ENCODE data around the gene COG1.

DNA sequence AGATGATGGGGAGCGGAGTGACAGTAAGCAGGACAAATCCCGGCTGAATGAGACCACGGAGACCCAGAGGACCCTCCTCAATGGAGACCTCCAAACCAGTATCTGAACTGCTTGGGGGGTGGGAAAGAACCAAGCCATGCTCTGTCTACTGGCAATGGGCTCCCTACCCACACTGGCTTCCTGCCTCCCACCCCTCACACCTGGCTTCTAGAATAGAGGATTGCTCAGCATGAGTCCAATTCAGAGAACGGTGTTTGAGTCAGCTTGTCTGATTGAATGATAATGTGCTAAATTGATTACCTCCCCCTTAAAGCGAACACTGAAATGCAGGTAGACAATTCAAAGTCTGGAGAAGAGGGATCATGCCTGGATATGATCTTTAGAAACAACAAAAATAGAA lies 22.5 kb upstream of the COG1 start:
- TF ChIP-seq, protein P1, sequence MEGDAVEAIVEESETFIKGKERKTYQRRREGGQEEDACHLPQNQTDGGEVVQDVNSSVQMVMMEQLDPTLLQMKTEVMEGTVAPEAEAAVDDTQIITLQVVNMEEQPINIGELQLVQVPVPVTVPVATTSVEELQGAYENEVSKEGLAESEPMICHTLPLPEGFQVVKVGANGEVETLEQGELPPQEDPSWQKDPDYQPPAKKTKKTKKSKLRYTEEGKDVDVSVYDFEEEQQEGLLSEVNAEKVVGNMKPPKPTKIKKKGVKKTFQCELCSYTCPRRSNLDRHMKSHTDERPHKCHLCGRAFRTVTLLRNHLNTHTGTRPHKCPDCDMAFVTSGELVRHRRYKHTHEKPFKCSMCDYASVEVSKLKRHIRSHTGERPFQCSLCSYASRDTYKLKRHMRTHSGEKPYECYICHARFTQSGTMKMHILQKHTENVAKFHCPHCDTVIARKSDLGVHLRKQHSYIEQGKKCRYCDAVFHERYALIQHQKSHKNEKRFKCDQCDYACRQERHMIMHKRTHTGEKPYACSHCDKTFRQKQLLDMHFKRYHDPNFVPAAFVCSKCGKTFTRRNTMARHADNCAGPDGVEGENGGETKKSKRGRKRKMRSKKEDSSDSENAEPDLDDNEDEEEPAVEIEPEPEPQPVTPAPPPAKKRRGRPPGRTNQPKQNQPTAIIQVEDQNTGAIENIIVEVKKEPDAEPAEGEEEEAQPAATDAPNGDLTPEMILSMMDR (conservative IDR thresholded peaks at IDR 0.05 in 1 of 2, IDR thresholded peaks at IDR 0.05 in 1 of 2; ENCODE audit: extremely low read depth in 1 of 2, insufficient read depth in 1 of 2, low read depth in 1 of 2, low read length in 2 of 2), result no peak
- no peak for TF ChIP-seq EZH2 (IDR thresholded peaks at IDR 0.05; ENCODE audit: borderline replicate concordance, low read length)
